CD4-positive, alpha-beta T cell treated with Interleukin-6 for 4 hours (primary cell): ENCODE measurements around the gene PCNX1.
"Not testable (repeated sequence)": the region's sequence is repeated elsewhere in the genome, so short reads cannot be mapped to it uniquely, and the experiment has no call there.

ENCODE experiments used
- DNase-seq: peaks from one replicate; pipeline ENCODE4 v3.0.0-alpha.2; 2020; ENCODE audit warnings: mixed read lengths

PCNX1 gene

DNA sequence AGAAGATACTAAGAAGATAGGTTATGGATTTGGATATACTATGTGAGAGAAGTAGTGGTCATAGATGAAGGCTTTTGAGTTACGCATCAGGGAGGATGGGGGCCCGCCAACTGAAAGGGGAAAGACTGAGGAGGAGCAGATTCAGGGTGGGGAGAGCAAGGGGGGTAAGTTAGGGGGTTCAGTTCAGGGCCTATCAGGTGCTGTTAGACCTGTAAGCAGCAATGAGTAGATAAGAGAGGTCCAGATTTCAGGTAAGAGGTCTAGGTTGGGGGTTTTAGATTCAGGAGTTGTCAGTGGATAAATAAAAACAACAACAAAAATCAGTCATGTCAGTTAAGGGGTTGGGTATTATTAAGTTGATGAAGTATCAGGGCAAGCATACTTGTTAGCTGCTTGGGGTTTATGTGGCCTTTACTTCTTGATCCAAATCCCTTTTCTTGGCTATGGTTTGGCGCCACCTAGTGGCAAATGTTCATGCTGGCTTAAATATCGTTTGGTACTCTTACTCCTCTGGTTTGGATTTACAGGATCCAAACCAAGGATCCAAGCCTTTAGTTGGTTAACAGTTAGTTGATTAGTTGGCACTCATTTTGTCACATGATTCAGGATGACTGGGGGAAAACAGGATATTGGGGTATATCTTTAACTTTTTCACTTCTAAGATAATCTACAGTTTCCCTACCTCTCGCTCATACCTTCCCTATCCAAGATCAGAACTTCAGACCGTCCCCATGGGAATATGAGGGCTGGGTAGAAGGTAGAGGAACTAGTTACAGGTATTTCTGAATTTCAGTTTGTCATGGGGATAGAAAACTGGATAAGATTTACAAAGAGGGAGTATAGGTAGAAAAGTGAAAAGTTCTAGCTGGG, 65.1 kb downstream of the PCNX1 start:
- peak; percentile 90 for DNase-seq

DNA sequence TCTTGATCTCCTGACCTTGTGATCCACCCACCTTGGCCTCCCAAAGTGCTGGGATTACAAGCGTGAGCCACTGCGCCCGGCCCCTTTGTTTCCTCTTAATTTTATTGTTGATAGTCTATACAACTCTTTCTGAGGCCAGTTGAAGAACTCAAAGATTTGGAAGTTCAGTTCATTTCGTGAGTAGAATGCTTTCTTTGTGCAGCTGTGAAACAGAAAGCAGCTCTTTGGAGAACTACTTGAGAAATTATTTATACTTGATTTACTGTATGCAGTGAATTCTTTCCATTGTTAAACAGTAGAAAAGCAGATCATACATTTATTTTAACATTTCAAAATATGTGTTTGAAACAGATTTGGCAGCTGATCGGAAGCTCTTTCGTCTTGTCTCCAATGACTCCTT, 69.3 kb downstream of the PCNX1 start:
- no peak for DNase-seq

DNA sequence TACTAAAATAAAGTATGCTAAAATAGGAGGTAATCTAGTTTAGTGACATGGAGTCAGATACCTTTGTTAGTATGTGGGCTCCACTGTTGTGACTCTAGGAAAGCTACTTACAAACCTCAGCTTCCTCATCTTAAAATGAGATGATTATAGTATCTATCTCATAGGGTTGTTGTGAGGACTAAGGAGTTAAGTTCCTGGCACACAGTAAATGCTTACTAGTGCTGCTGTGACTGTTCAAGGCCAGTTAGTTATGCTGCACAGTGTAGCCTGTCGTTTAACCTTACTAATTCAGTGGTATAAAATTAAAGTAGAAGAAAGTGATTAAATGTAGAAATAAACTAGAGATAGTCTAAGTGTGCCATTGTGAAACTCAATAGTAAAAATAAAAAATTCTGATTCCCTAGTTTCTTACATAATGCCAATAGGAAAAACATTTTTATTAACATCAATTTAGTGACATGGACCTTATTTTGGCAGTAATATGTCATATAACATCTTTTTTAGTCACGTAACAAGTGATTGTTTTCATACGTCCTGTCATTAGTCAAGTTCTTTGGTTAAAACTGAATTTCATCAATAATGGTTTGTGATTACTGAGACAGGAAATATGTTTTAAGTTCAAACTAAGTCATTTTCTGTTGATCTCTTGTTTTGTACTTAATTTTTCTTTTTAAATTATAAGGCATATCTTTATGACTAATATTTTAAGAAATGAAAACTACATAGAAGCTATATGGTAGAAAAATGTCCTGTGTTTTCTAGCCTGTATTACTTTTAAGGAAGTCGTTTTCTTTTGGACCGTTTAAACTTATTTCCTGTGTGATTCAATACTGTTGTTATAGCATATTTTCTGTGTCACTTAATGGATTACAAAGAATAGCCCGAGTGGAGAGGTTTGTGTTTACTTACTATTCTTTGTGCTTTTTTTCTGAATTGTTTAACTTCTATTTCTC, 74.0 kb downstream of the PCNX1 start:
- no peak for DNase-seq

DNA sequence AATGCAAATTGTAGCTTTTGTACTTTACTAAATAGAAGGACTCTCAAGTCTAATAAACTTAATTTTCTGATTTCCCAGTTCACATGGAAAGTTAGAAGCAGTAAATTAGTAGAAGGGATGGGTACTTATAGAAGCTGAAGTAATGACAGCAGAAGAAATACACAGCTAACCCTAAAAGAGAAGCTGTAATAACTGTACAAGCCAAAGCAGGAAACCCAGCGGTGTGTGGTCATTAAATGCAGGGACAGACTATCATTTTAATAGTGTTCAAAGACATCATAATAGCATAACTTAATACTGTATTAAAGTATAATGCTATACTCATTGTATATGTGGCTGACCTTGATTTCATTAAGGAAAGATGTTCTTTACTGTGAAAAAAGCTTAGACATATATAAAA, 74.9 kb downstream of the PCNX1 start:
- DNase-seq = peak; percentile 26

DNA sequence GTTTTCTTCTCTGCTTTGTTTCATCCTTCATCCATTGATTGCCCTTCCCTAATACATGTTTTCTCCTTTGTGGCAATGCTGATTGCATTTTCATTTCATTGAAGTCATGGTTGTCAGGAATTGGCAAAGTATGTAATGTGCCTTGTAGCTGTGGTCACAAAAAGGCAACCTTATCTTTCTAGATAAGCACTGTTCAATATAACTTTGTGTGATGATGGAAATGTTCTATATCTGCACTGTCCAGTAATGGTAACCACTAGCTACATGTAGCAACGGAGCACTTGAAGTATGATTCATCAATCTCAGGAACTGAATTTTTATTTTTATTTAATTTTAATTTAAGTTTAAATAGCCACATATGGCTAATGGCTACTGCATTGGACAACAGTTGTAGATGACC, 79.8 kb downstream of the PCNX1 start:
- DNase-seq = no peak

DNA sequence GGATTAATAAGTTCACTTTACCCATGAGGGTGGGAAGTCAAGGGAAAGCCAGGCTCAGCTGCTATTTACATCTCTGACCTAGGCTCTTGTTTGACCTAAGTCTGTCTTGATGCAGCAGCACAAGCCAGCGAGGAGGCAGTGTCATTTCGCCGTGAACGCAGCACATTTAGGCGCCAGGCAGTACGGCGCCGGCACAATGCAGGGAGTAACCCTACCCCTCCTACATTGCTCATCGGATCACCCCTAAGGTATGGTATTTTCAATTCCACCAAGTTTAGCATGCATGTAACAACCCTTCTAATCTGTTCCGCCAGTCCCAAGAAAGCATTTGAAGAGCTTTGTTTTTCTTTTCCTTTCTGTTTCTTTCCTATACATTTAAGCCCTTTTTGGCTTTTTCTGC, 81.2 kb downstream of the PCNX1 start:
- peak; percentile 26 for DNase-seq

DNA sequence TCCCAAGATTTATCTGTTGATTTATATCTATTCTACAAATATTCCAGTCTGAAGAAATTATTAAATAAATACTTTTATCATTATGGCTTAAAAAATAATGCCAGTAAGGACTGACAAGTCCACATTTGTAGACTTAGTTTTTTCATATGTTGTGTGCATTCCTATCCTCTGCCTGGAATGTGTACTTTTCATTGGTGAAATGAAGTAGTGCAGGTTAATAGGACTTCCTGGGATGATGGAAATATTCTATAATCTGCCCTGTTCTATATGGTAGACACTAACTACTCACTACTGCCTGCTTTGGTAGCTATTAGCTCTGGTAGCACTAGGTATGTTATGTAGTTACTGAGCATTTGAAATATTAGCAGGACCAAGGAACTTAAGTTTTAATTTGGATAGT, 86.7 kb downstream of the PCNX1 start:
- DNase-seq = no peak

DNA sequence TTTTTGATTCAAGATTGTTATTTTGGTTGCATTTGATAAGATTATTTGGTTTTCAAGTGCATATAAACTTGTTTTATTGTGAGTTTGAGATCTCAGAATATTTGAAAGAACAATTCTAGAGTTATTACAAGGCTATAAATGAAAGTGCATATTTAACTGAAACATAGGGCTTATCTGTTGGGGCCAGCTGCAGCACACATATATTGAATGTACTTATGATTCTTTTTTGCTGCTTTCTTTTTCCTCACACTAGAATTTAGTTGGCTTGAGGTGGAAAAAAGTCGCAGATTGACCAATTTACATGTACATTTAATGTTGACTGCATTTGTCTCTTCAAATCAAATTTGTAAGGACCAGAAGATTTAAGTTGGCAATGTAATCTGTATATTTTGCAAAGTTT, 88.0 kb downstream of the PCNX1 start:
- DNase-seq = no peak

DNA sequence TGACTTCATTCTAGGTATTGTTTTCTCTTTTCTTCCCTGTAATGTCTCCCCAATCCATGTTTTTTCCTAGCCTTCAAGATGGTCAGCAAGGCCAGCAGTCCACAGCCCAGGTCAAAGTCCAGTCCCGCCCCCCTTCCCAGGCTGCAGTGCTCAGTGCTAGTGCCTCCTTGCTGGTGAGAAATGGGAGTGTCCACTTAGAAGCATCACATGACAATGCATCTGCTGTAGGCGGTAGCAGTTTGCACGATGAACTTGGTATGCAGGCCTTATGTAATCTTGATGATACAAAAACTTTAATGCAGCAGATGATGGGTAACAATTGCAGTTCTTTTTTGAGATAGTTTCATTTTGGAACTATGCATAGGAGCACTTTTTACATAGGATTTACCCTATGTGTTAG, 88.4 kb downstream of the PCNX1 start:
- DNase-seq = no peak

DNA sequence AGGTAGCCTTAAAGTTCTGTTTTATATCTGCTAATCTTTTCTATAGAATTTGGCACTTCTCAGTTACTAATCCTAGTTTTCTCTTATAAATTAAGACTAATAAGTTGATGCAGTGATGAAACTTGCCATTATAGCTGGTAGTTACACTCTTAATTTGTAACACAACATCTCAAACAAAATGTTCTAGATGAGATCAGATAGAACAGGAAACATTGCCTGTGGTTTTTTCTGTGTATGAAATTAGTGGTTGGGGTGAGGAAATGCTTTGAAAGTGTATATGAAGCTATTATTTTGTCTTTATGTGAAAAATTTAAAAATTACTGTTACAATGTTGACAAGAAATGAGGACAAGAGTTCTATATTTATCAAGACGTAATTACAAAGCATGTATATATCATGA, 91.9 kb downstream of the PCNX1 start:
- DNase-seq = no peak

DNA sequence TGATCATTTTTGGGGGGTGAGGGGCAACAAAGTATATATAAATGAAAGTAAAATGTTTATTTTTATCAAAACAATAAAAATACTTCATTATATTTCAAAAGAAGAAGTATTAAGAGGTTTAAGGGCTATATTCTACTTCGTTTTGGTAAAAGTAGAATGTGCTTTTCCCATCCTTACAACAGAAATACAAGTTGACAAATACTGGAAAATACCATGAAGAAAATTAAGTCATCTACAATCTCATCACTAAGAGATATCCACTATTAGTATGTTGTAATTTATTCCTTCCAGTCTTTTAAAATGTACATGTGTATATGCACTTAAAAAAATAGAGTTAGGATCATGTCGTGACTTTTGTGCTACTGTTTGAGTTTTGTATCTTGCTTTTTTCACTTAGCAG, 92.8 kb downstream of the PCNX1 start:
- DNase-seq = no peak

DNA sequence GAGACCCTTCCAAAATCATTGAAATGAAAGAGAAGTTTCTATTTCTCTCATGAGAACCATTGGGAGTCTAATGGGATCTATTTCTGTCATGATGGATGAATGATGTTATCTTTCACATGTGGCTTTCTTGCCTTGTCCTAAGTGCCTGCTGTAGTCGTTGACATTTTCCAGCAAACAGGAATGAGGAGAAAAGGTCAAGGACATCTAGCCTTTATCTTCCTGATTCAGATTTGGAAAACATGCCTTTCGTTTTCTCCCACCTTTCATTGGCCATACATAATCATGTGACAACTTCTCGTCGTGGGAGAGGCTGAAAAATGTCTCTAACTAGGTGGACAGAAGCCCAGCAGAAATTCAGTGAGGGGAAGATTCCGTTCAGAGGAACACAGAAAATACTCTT, 94.5 kb downstream of the PCNX1 start:
- no peak for DNase-seq

DNA sequence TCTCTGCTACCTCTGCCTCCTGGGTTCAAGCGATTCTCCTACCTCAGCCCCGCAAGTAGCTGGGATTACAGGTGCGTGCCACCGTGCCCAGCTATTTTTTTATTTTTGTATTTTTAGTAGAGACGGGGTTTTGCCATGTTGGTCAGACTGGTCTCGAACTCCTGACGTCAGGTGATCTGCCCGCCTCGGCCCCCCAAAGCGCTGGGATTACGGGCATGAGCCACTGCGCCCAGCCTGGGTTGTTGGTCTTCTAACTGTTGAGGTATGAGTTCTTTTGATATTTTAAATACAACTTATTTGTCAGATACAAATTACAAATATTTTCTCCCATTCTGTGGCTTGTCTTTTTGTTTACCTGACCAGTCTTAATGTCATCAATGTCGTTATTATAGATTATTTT, 95.9 kb downstream of the PCNX1 start:
- DNase-seq = no peak

DNA sequence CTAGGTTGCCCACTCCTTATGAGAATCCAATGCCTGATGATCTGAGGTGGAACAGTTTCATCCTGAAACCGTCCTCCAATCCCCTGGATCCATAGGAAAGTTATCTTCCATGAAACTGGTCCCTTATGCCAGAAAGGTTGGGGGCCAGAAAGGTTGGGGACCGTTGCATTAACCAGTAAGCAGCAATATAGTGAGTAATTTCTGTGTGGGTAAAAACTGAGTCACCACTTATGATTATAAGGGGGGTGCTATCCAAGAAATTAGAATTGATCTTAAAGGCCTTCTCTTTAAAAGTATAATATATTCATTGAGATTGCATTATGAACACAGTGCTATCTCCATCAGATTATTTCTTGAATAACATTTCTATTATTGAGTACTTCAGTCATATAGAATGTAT, 97.2 kb downstream of the PCNX1 start:
- no peak for DNase-seq

DNA sequence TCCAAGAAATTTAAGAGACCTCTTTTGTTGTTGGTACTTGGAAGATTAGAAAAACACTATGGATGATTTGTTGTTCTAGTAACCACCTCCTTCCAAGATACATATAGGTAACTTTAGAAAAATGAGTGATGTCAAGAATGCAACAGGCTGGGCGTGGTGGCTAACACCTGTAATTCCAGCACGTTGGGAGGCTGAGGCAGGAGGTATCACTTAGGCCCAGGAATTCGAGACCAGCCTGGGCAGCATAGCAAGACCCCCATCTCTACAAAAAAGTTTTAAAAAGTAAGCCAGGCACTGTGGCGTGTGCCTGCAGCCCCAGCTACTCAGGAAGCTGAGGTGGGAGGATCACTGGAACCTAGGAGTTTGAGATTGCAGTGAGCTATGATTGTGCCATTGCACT, 97.8 kb downstream of the PCNX1 start:
- DNase-seq = no peak

DNA sequence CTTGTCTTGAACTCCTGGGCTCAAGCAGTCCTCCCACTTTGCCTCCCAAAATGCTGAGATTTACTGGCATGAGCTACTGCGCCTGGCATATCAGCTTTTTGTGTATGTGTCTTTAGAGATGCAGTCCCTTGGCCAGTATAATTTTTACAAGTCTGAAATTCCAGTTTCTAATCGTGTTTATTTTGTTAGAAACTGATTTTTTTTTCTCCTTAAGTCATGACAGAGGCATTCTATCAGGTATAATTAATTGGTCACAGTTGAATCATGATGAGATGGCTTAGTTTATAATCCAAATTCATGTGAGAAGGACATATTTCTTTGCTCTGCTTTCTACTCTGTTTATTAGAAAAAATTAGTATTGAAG, 98.9 kb downstream of the PCNX1 start:
- no peak for DNase-seq

DNA sequence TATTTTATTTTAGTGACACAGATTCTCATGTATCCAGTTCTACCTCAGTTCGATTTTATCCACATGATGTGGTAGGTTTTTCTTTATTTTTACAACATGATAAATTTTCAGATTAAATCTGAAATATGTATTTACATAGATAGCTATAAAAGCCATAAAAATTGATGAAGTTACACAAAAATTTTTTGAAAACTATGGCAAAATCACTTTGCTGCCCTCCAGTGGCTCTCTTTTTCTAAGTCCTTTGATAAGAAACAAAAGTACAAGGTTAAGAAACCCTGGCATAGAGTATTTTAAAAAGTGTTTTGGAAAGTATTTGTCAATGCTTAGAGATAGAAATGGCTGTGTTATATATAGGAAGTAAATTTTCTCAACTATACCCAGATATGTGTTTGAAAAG, 104.2 kb downstream of the PCNX1 start:
- DNase-seq = peak; percentile 12

DNA sequence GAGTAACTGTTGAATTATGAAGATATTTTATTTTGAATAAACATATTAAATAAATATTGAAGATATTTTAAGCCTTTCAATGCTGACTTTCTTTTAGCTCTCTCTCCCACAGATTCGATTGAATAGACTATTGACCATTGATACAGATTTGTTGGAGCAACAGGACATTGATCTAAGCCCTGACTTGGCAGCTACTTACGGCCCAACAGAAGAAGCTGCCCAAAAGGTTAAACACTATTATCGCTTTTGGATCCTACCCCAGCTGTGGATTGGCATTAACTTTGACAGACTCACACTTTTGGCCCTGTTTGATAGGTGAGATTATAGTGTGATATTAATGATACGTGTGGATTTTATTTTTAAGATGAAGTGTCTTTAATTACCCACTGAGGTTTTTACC, 105.6 kb downstream of the PCNX1 start:
- no peak for DNase-seq

DNA sequence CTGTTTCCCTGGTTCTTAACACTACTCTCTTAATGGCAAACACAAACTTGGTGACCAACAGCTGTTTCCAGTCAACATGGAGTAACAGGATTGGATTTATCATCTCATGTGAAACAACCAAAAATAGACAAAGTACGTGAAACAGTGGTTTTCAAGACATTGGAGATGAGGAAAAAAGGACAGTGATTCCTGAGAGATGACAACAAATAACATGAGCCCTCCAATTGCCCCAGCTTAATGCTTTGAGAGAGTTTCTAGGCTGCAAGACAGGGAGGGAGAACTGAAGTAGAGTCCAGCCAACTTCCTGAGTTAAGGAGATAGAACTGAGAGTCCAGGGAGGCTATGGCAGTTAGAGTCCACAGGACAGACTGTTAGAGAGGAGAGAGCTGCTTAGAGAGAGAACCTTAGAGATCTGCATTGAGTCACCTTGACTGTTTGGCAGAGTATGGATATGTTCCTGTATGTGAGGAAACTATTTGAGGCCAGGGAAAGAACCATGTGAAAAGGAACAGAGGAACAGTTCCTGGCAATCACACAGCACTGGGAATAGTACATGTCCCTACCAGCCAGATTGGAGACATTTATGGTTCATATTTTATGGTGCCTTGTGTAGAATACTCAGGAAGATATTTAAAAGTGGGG, 106.4 kb downstream of the PCNX1 start:
- no peak for DNase-seq

DNA sequence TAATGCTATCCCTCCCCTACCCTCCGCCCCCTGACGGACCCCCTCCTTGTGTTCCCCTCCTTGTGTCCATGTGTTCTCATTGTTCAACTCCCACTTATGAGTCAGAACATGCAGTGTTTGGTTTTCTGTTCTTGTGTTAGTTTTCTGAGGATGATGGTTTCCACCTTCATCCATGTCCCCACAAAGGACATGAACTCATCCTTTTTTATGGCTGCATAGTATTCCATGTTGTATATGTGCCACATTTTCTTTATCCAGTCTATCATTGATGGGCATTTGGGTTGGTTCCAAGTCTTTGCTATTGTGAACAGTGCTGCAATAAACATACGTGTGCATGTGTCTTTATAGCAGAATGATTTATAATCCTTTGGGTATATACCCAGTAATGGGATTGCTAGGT, 112.7 kb downstream of the PCNX1 start:
- not testable (repeated sequence) for DNase-seq

DNA sequence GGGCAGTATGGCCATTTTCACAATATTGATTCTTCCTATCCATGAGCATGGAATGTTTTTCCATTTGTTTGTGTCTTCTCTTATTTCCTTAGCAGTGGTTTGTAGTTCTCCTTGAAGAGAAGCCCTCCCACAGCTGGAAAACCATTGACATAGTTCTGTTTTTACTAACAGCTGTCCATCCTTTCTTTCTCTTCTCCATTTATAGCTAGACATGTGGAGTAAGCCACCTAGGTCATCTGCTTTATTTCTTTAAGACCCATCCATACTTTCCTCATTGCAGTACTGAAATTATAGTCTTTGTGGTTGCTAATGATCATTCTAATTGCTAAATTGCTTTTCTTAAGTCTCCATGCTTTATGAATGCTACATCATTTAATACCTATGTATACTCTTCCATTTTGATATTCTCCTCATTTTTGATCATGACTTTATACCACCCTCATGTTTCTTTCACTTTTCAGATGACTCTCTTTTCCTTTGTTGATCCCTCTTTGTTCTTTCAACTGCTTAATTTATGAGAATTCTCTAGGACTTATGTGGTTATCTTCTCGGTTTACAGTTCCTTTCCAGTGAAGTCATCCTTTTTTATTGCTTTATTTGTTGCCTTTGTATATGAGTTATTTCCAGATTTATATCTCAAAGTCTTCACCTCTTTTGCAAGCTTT, 114.2 kb downstream of the PCNX1 start:
- no peak for DNase-seq

DNA sequence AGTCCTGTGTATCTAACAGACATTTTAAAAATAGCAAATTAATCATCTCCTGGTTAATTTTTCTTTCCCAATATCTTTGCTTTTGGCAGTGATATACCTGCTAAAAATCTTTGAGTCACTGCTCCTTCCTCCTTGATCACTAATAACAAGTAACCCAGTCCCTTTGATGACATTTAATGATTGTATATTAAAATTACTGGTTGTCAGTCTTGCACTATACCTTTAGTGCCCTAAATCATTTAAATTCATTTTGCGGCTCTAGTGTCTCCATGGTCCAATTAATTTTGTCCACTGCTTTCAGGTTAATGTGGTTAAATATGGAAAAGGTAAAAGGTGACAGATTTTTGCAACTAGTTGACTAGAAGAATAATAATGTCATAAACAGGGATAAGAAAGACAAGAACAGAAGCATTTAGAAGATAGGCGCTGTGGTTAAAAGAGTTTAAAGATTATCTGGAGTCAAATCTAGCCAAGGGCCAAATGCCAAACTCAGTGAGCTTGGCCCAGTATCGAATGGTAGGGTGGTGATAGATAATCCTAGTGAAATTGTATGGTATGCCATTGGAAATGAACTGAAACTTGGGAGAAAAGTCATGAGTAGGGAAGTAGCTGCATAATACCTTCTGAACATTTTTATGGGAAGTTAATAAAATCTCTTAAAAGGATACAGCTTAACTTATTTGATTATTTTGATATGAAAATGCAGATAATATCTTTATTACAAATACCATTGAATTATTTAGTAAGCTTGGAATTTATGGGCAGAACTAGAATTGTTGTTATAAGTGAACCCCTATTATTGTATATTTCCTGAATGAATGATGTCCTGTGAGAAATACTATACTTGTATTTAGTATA, 115.0 kb downstream of the PCNX1 start:
- DNase-seq = no peak
